Mesenchymal stem cell (in vitro differentiated cells and primary cell): ENCODE measurements around the gene RAB11B.

Experiments
- DNase-seq: peaks from one replicate; pipeline ENCODE4 v3.0.0-alpha.2; 2013
- H2AFZ ChIP-seq: one replicate; pipeline ENCODE4 v1.6.1; 2013; ENCODE audit warnings: low read depth, mild to moderate bottlenecking, control low read depth, inconsistent platforms, low read length, moderate library complexity
- H2AK5ac ChIP-seq: 2 replicates; pipeline ENCODE4 v1.6.1; 2013; ENCODE audit warnings: low read length, moderate library complexity, mild to moderate bottlenecking, inconsistent platforms; ENCODE audit not compliant: severe bottlenecking
- H2BK120ac ChIP-seq: one replicate; pipeline ENCODE4 v1.6.1; 2013; ENCODE audit warnings: low read depth, mild to moderate bottlenecking, inconsistent platforms, low read length, moderate library complexity
- H2BK12ac ChIP-seq, 2 experiments: one replicate each; pipeline ENCODE4 v1.6.1; 2013; ENCODE audit warnings: inconsistent platforms in 2 of 2, low read length in 2 of 2, mild to moderate bottlenecking in 2 of 2, moderate library complexity in 2 of 2, control low read depth in 1 of 2
- H2BK15ac ChIP-seq: one replicate; pipeline ENCODE4 v1.6.1; 2013; ENCODE audit warnings: mild to moderate bottlenecking, low read depth, inconsistent platforms; ENCODE audit not compliant: poor library complexity, severe bottlenecking
- H2BK5ac ChIP-seq: 2 replicates; pipeline ENCODE4 v1.6.1; 2013; ENCODE audit warnings: low read depth, mild to moderate bottlenecking, low read length, control low read depth, inconsistent platforms; ENCODE audit not compliant: poor library complexity, severe bottlenecking
- H3K14ac ChIP-seq, 2 experiments: one replicate each; pipeline ENCODE4 v1.6.1; 2013; ENCODE audit warnings: inconsistent platforms in 2 of 2, low read length in 2 of 2, control low read depth in 1 of 2, mild to moderate bottlenecking in 1 of 2, moderate library complexity in 1 of 2
- H3K18ac ChIP-seq, 2 experiments: one replicate each; pipeline ENCODE4 v1.6.1; 2013; ENCODE audit warnings: inconsistent platforms in 2 of 2, low read length in 2 of 2, control low read depth in 1 of 2, low read depth in 1 of 2, mild to moderate bottlenecking in 1 of 2
- H3K23ac ChIP-seq, 2 experiments: one replicate each; pipeline ENCODE4 v1.6.1; 2013; ENCODE audit warnings: inconsistent platforms in 2 of 2, low read length in 2 of 2, mild to moderate bottlenecking in 2 of 2, moderate library complexity in 2 of 2, control low read depth in 1 of 2
- H3K27ac ChIP-seq: 2 replicates; pipeline ENCODE4 v1.5.1; 2013; ENCODE audit warnings: mild to moderate bottlenecking, moderate library complexity, low read length, control low read depth, inconsistent platforms; ENCODE audit not compliant: poor library complexity, severe bottlenecking
- H3K27me3 ChIP-seq, 2 experiments: 2 replicates each; pipeline versions ENCODE4 v1.6.1 to v1.7.0; 2013; ENCODE audit warnings: low read length in 2 of 2, mild to moderate bottlenecking in 2 of 2, moderate library complexity in 2 of 2, control low read depth in 1 of 2, inconsistent platforms in 1 of 2; ENCODE audit not compliant: control insufficient read depth in 1 of 2, insufficient read depth in 1 of 2
- H3K36me3 ChIP-seq, 2 experiments: 2 replicates each; pipeline versions ENCODE4 v1.6.1 to v1.7.0; 2013; ENCODE audit warnings: low read length in 2 of 2, control low read depth in 1 of 2, inconsistent platforms in 1 of 2, low read depth in 1 of 2, mild to moderate bottlenecking in 1 of 2; ENCODE audit not compliant: insufficient read depth in 2 of 2, control insufficient read depth in 1 of 2
- H3K4ac ChIP-seq, 2 experiments: one replicate each; pipeline ENCODE4 v1.6.1; 2013; ENCODE audit warnings: inconsistent platforms in 2 of 2, low read length in 2 of 2, mild to moderate bottlenecking in 2 of 2, moderate library complexity in 2 of 2, control low read depth in 1 of 2, low read depth in 1 of 2
- H3K4me1 ChIP-seq: 2 replicates; pipeline ENCODE4 v1.6.1; 2013; ENCODE audit warnings: low read depth, low read length, control low read depth; ENCODE audit not compliant: control insufficient read depth, insufficient read depth
- H3K4me2 ChIP-seq: 2 replicates; pipeline ENCODE4 v1.6.1; 2013; ENCODE audit warnings: low read length, mild to moderate bottlenecking, inconsistent platforms; ENCODE audit not compliant: poor library complexity, severe bottlenecking
- H3K4me3 ChIP-seq, 2 experiments: 2 replicates each; pipeline versions ENCODE4 v1.5.1 to v1.7.0; 2013; ENCODE audit warnings: low read length in 2 of 2, mild to moderate bottlenecking in 2 of 2, control low read depth in 1 of 2, low read depth in 1 of 2; ENCODE audit not compliant: insufficient read depth in 1 of 2
- H3K79me1 ChIP-seq: replicated peaks from 2 replicates; pipeline ENCODE4 v1.6.1; 2013; ENCODE audit warnings: mild to moderate bottlenecking, control low read depth, low read length, inconsistent platforms; ENCODE audit not compliant: poor library complexity, severe bottlenecking
- H3K9ac ChIP-seq: 2 replicates; pipeline ENCODE4 v1.7.0; 2013; ENCODE audit warnings: mild to moderate bottlenecking, low read length, moderate library complexity
- H3K9me3 ChIP-seq: 2 replicates; pipeline ENCODE4 v1.7.0; 2013; ENCODE audit warnings: mild to moderate bottlenecking, low read length; ENCODE audit not compliant: control insufficient read depth
- H4K8ac ChIP-seq: one replicate; pipeline ENCODE4 v1.6.1; 2013; ENCODE audit warnings: inconsistent platforms, mild to moderate bottlenecking, low read length, moderate library complexity
- H4K91ac ChIP-seq: one replicate; pipeline ENCODE4 v1.6.1; 2013; ENCODE audit warnings: mild to moderate bottlenecking, low read length, inconsistent platforms
- WGBS: methylation state at CpG from one replicate; pipeline ENCODE4 v1.1.7; 2013; ENCODE audit warnings: mixed read lengths; 5-methylcytosine and 5-hydroxymethylcytosine counted together

The RAB11B gene

DNA sequence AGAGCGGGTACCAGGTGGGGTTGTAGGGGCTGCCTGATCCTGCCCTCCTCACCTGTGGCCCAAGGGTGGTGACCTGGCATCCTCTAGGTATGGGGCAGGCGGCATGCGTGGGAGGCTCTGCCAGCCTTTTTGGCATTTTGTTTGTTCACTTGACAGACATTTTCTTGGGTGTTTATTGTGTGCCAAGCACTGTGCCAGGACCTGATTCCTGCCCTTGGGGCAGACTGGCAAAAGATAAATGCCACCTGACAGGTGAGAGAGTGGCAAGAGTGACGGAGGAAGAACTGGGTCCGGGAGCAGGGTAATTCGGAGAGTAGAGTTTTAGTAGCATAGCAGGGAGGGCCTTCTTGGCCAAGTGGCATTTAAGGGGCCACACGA, 6.0 kb downstream of the RAB11B start:
- no peak overlapping the region for H3K27ac ChIP-seq
- no peak overlapping the region for H2BK5ac ChIP-seq
- no peak overlapping the region for H3K14ac ChIP-seq
- H4K91ac ChIP-seq: no peak overlapping the region
- no peak overlapping the region for H2AFZ ChIP-seq
- H3K27me3 ChIP-seq: no peaks in the 10 kb centered on the region
- peaks cover 12 to 51% of the 10 kb centered on the region in 2 experiments for H3K36me3 ChIP-seq
- no peaks in the 10 kb centered on the region for H3K9me3 ChIP-seq
- H2BK15ac ChIP-seq: no peak overlapping the region
- peak overlapping the region; percentile 40 for H4K8ac ChIP-seq
- peaks cover 17% of the 10 kb centered on the region for H3K79me1 ChIP-seq
- peaks cover 58% of the 10 kb centered on the region for H3K4me1 ChIP-seq
- no peak overlapping the region for H3K4ac ChIP-seq
- no peak overlapping the region for H2BK12ac ChIP-seq
- no peak overlapping the region for H3K18ac ChIP-seq
- H3K4me3 ChIP-seq: no peak overlapping the region
- no peak overlapping the region for H2BK120ac ChIP-seq
- H3K23ac ChIP-seq: no peak overlapping the region
- H2AK5ac ChIP-seq: peak overlapping the region; percentile 30
- H3K9ac ChIP-seq: no peak overlapping the region
- no peak overlapping the region for H3K4me2 ChIP-seq
- no peak for DNase-seq
- WGBS: 91% methylated on average over 7 of the region's 7 CpGs

DNA sequence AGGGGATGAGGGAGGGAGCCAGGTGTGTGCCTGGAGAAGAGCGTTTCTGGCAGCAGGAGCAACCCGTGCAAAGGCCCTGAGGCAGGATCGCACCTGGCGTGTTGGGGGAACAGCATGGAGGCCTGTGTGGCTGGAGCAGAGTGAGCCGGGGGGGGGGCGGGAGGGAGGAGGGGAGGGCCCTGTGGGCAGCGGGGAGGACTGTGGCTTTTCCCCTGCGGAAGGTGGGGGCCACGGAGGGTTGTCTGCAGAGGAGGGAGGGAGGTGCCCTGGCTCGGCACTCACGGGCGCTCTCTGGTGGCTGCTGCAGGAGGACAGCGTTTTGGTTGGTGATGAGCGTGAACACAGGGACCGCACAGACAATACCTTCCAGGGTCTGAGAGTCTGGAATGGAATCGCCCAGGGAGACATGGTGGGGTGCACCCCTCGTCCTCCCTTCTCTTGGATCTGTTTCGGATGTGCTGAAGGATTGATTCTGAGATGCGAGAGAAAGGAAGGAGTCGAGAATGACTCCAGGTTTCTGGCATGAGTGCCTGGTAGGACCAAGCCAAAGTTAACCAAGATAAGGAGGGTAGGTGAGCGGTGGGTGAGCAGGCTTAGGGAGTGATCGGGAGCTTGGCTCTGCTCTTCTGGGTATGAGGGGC, 6.5 kb downstream of the RAB11B start:
- peak overlapping the region; percentile 30 for H2AK5ac ChIP-seq
- H3K23ac ChIP-seq: no peak overlapping the region
- H3K4me3 ChIP-seq: no peak overlapping the region
- H3K18ac ChIP-seq: no peak overlapping the region
- H2BK120ac ChIP-seq: no peak overlapping the region
- peak overlapping the region; percentile 25 for H4K91ac ChIP-seq
- peak overlapping the region; percentile 17 for H3K9ac ChIP-seq
- H2BK12ac ChIP-seq: peak overlapping the region in 1 of 2 experiments; percentile 38
- peaks cover 53% of the 10 kb centered on the region for H3K4me1 ChIP-seq
- peak overlapping the region; percentile 15 for H2BK15ac ChIP-seq
- no peaks in the 10 kb centered on the region for H3K9me3 ChIP-seq
- no peak overlapping the region for H2BK5ac ChIP-seq
- H3K4me2 ChIP-seq: no peak overlapping the region
- H3K4ac ChIP-seq: no peak overlapping the region
- no peak overlapping the region for H2AFZ ChIP-seq
- peaks cover 18% of the 10 kb centered on the region for H3K79me1 ChIP-seq
- H3K36me3 ChIP-seq: peaks cover 12 to 50% of the 10 kb centered on the region in 2 experiments
- no peak overlapping the region for H3K14ac ChIP-seq
- no peaks in the 10 kb centered on the region for H3K27me3 ChIP-seq
- peak; percentile 69 for DNase-seq
- peak overlapping the region; percentile 40 for H4K8ac ChIP-seq
- WGBS: 59% methylated on average over 21 of the region's 22 CpGs
- H3K27ac ChIP-seq: no peak overlapping the region

- Histone ChIP-seq H3K4me3 (no peak overlapping the region), H3K9me3 (no peaks in the 10 kb centered on the region), H2AK5ac (no peak overlapping the region), H3K27ac (no peak overlapping the region), H3K14ac (no peak overlapping the region), H3K4me1 (peaks cover 47% of the 10 kb centered on the region), H4K8ac (no peak overlapping the region), H4K91ac (no peak overlapping the region), H2BK12ac (no peak overlapping the region), H3K9ac (peak overlapping the region; percentile 17), H3K79me1 (peaks cover 24% of the 10 kb centered on the region), H3K18ac (peak overlapping the region in 1 of 2 experiments; percentile 1), H2BK120ac (no peak overlapping the region), H3K27me3 (no peaks in the 10 kb centered on the region), H3K4me2 (no peak overlapping the region), H2AFZ (no peak overlapping the region), H3K4ac (no peak overlapping the region), H2BK5ac (no peak overlapping the region), H2BK15ac (no peak overlapping the region), H3K36me3 (peaks cover 16 to 56% of the 10 kb centered on the region in 2 experiments), H3K23ac (no peak overlapping the region)
- DNase-seq: no peak
- WGBS: 74% methylated on average over 7 of the region's 7 CpGs
Measured at GRCh38 chr19:8397271-8397670, 7.1 kb downstream of the RAB11B start.

GRCh38 chr19:8397746-8398310, 7.7 kb downstream of the RAB11B start:
- Histone ChIP-seq H2BK120ac (no peak overlapping the region), H3K27ac (peak overlapping the region; percentile 0)

More at GRCh38 chr19:8397746-8398310, 7.7 kb downstream of the RAB11B start:
- no peaks in the 10 kb centered on the region for H3K9me3 ChIP-seq
- no peak overlapping the region for H3K4me3 ChIP-seq
- WGBS: 95% methylated on average over 10 of the region's 10 CpGs
- H3K9ac ChIP-seq: no peak overlapping the region
- H3K4me1 ChIP-seq: peaks cover 46% of the 10 kb centered on the region
- no peak overlapping the region for H3K14ac ChIP-seq
- no peak overlapping the region for H2BK5ac ChIP-seq
- no peaks in the 10 kb centered on the region for H3K27me3 ChIP-seq
- DNase-seq: no peak
- H4K91ac ChIP-seq: peak overlapping the region; percentile 57
- H2BK12ac ChIP-seq: no peak overlapping the region
- H3K4ac ChIP-seq: no peak overlapping the region
- H4K8ac ChIP-seq: no peak overlapping the region
- H3K79me1 ChIP-seq: peaks cover 27% of the 10 kb centered on the region
- H3K23ac ChIP-seq: no peak overlapping the region
- H2AFZ ChIP-seq: no peak overlapping the region
- H3K18ac ChIP-seq: peak overlapping the region in 1 of 2 experiments; percentile 1
- H3K36me3 ChIP-seq: peaks cover 21 to 61% of the 10 kb centered on the region in 2 experiments
- no peak overlapping the region for H3K4me2 ChIP-seq
- H2AK5ac ChIP-seq: peak overlapping the region; percentile 29
- no peak overlapping the region for H2BK15ac ChIP-seq
